ENCODE measurements around the gene CREBRF.
"Not testable (repeated sequence)": the region's sequence is repeated elsewhere in the genome, so short reads cannot be mapped to it uniquely, and the experiment has no call there.

Gene CREBRF

GRCh38 chr5:173140769-173141168, 84.6 kb downstream of the CREBRF start:
- Histone ChIP-seq H3K27me3 (ENCODE audit: control insufficient read depth in 5 of 5, insufficient read depth in 4 of 5, low read length in 5 of 5) (no peaks in the 10 kb centered on the region), H3K9me3 (ENCODE audit: control insufficient read depth in 5 of 5, low read length in 5 of 5) (no peaks in the 10 kb centered on the region), H3K4me1 (ENCODE audit: control insufficient read depth in 5 of 5, insufficient read depth in 5 of 5, low read length in 5 of 5) (peaks cover 2 to 9% (median 6%) of the 10 kb centered on the region in 5 donors), H3K9ac (ENCODE audit: low read length in 5 of 5) (no peak overlapping the region), H3K36me3 (ENCODE audit: control insufficient read depth in 5 of 5, insufficient read depth in 5 of 5, low read length in 5 of 5) (peaks cover 3 to 20% (median 10%) of the 10 kb centered on the region in 5 donors), H3K4me3 (ENCODE audit: low read depth in 1 of 5, low read length in 5 of 5) (no peak overlapping the region), H3K27ac (ENCODE audit: low read depth, low read length) (no peak overlapping the region)

GRCh38 chr5:173143567-173143966, 87.4 kb downstream of the CREBRF start:
- H3K4me1 ChIP-seq (ENCODE audit: control insufficient read depth in 5 of 5, insufficient read depth in 5 of 5, low read length in 5 of 5): peaks cover 2 to 9% (median 6%) of the 10 kb centered on the region in 5 donors
- peaks cover 10 to 27% (median 18%) of the 10 kb centered on the region in 5 donors for H3K36me3 ChIP-seq (ENCODE audit: control insufficient read depth in 5 of 5, insufficient read depth in 5 of 5, low read length in 5 of 5)
- H3K9me3 ChIP-seq (ENCODE audit: control insufficient read depth in 5 of 5, low read length in 5 of 5): no peaks in the 10 kb centered on the region
- H3K27me3 ChIP-seq (ENCODE audit: control insufficient read depth in 5 of 5, insufficient read depth in 4 of 5, low read length in 5 of 5): no peaks in the 10 kb centered on the region
- H3K27ac ChIP-seq (ENCODE audit: low read depth, low read length): no peak overlapping the region
- peak overlapping the region in 1 of 5 donors; percentile 96 for H3K9ac ChIP-seq (ENCODE audit: low read length in 5 of 5)
- no peak overlapping the region for H3K4me3 ChIP-seq (ENCODE audit: low read depth in 1 of 5, low read length in 5 of 5)

GRCh38 chr5:173144200-173145176, 88.3 kb downstream of the CREBRF start, which contains the start of gene BNIP1:
TSS of gene BNIP1 (plus strand) at chr5:173144531. CDS start at chr5:173144546, 15 bp downstream.
- Histone ChIP-seq H3K4me3 (ENCODE audit: low read depth in 1 of 5, low read length in 5 of 5) (peak within 1 kb of the TSS; percentile 90 to 97 (median 95)), H3K36me3 (ENCODE audit: control insufficient read depth in 5 of 5, insufficient read depth in 5 of 5, low read length in 5 of 5) (peaks cover 3 to 32% (median 24%) of the 10 kb centered on the region in 5 donors), H3K27me3 (ENCODE audit: control insufficient read depth in 5 of 5, insufficient read depth in 4 of 5, low read length in 5 of 5) (no peaks in the 10 kb centered on the region), H3K9ac (ENCODE audit: low read length in 5 of 5) (peak within 1 kb of the TSS; percentile 71 to 98 (median 96)), H3K4me1 (ENCODE audit: control insufficient read depth in 5 of 5, insufficient read depth in 5 of 5, low read length in 5 of 5) (peaks cover 2 to 9% (median 6%) of the 10 kb centered on the region in 5 donors), H3K9me3 (ENCODE audit: control insufficient read depth in 5 of 5, low read length in 5 of 5) (no peaks in the 10 kb centered on the region), H3K27ac (ENCODE audit: low read depth, low read length) (peak within 1 kb of the TSS; percentile 79)

GRCh38 chr5:173148354-173148753, 92.2 kb downstream of the CREBRF start:
- Histone ChIP-seq H3K36me3 (ENCODE audit: control insufficient read depth in 5 of 5, insufficient read depth in 5 of 5, low read length in 5 of 5) (peaks cover 9 to 45% (median 27%) of the 10 kb centered on the region in 5 donors), H3K4me1 (ENCODE audit: control insufficient read depth in 5 of 5, insufficient read depth in 5 of 5, low read length in 5 of 5) (peaks cover 2 to 9% (median 6%) of the 10 kb centered on the region in 5 donors), H3K27ac (ENCODE audit: low read depth, low read length) (no peak overlapping the region), H3K9me3 (ENCODE audit: control insufficient read depth in 5 of 5, low read length in 5 of 5) (no peaks in the 10 kb centered on the region), H3K9ac (ENCODE audit: low read length in 5 of 5) (no peak overlapping the region), H3K27me3 (ENCODE audit: control insufficient read depth in 5 of 5, insufficient read depth in 4 of 5, low read length in 5 of 5) (no peaks in the 10 kb centered on the region), H3K4me3 (ENCODE audit: low read depth in 1 of 5, low read length in 5 of 5) (no peak overlapping the region)

- no peaks in the 10 kb centered on the region for H3K27me3 ChIP-seq (ENCODE audit: control insufficient read depth in 5 of 5, insufficient read depth in 4 of 5, low read length in 5 of 5)
- H3K27ac ChIP-seq (ENCODE audit: low read depth, low read length): no peak overlapping the region
- H3K9me3 ChIP-seq (ENCODE audit: control insufficient read depth in 5 of 5, low read length in 5 of 5): no peaks in the 10 kb centered on the region
- H3K9ac ChIP-seq (ENCODE audit: low read length in 5 of 5): no peak overlapping the region
- H3K4me3 ChIP-seq (ENCODE audit: low read depth in 1 of 5, low read length in 5 of 5): no peak overlapping the region
- H3K36me3 ChIP-seq (ENCODE audit: control insufficient read depth in 5 of 5, insufficient read depth in 5 of 5, low read length in 5 of 5): peaks cover 9 to 68% (median 48%) of the 10 kb centered on the region in 5 donors
- H3K4me1 ChIP-seq (ENCODE audit: control insufficient read depth in 5 of 5, insufficient read depth in 5 of 5, low read length in 5 of 5): no peaks in the 10 kb centered on the region
Observed at GRCh38 chr5:173152547-173152946, 96.4 kb downstream of the CREBRF start.

- Histone ChIP-seq H3K27me3 (ENCODE audit: control insufficient read depth in 5 of 5, insufficient read depth in 4 of 5, low read length in 5 of 5) (no peaks in the 10 kb centered on the region), H3K4me1 (ENCODE audit: control insufficient read depth in 5 of 5, insufficient read depth in 5 of 5, low read length in 5 of 5) (no peaks in the 10 kb centered on the region), H3K4me3 (ENCODE audit: low read depth in 1 of 5, low read length in 5 of 5) (no peak overlapping the region), H3K9ac (ENCODE audit: low read length in 5 of 5) (no peak overlapping the region), H3K27ac (ENCODE audit: low read depth, low read length) (no peak overlapping the region), H3K36me3 (ENCODE audit: control insufficient read depth in 5 of 5, insufficient read depth in 5 of 5, low read length in 5 of 5) (peaks cover 12 to 69% (median 50%) of the 10 kb centered on the region in 5 donors), H3K9me3 (ENCODE audit: control insufficient read depth in 5 of 5, low read length in 5 of 5) (no peaks in the 10 kb centered on the region)
Observed at GRCh38 chr5:173153842-173154241, 97.7 kb downstream of the CREBRF start.

- H3K9ac ChIP-seq (ENCODE audit: low read length in 5 of 5); H3K4me1 ChIP-seq (ENCODE audit: control insufficient read depth in 5 of 5, insufficient read depth in 5 of 5, low read length in 5 of 5); H3K27me3 ChIP-seq (ENCODE audit: control insufficient read depth in 5 of 5, insufficient read depth in 4 of 5, low read length in 5 of 5); H3K9me3 ChIP-seq (ENCODE audit: control insufficient read depth in 5 of 5, low read length in 5 of 5); H3K4me3 ChIP-seq (ENCODE audit: low read depth in 1 of 5, low read length in 5 of 5); H3K27ac ChIP-seq (ENCODE audit: low read depth, low read length): not testable (repeated sequence)
- H3K36me3 ChIP-seq (ENCODE audit: control insufficient read depth in 5 of 5, insufficient read depth in 5 of 5, low read length in 5 of 5): peaks cover 15 to 68% (median 46%) of the 10 kb centered on the region in 5 donors
Observed at GRCh38 chr5:173154619-173155018, 98.5 kb downstream of the CREBRF start.

- H3K27me3 ChIP-seq (ENCODE audit: control insufficient read depth in 5 of 5, insufficient read depth in 4 of 5, low read length in 5 of 5): no peaks in the 10 kb centered on the region
- H3K27ac ChIP-seq (ENCODE audit: low read depth, low read length): no peak overlapping the region
- H3K4me1 ChIP-seq (ENCODE audit: control insufficient read depth in 5 of 5, insufficient read depth in 5 of 5, low read length in 5 of 5): no peaks in the 10 kb centered on the region
- no peak overlapping the region for H3K9ac ChIP-seq (ENCODE audit: low read length in 5 of 5)
- no peaks in the 10 kb centered on the region for H3K9me3 ChIP-seq (ENCODE audit: control insufficient read depth in 5 of 5, low read length in 5 of 5)
- H3K36me3 ChIP-seq (ENCODE audit: control insufficient read depth in 5 of 5, insufficient read depth in 5 of 5, low read length in 5 of 5): peaks cover 13 to 77% (median 56%) of the 10 kb centered on the region in 5 donors
- H3K4me3 ChIP-seq (ENCODE audit: low read depth in 1 of 5, low read length in 5 of 5): no peak overlapping the region
Observed at GRCh38 chr5:173155912-173156311, 99.8 kb downstream of the CREBRF start.

GRCh38 chr5:173158366-173158765, 102.2 kb downstream of the CREBRF start:
- Histone ChIP-seq H3K36me3 (ENCODE audit: control insufficient read depth in 5 of 5, insufficient read depth in 5 of 5, low read length in 5 of 5) (peaks cover 6 to 78% (median 64%) of the 10 kb centered on the region in 5 donors), H3K4me3 (ENCODE audit: low read depth in 1 of 5, low read length in 5 of 5) (no peak overlapping the region), H3K27ac (ENCODE audit: low read depth, low read length) (no peak overlapping the region), H3K9ac (ENCODE audit: low read length in 5 of 5) (no peak overlapping the region), H3K9me3 (ENCODE audit: control insufficient read depth in 5 of 5, low read length in 5 of 5) (no peaks in the 10 kb centered on the region), H3K27me3 (ENCODE audit: control insufficient read depth in 5 of 5, insufficient read depth in 4 of 5, low read length in 5 of 5) (no peaks in the 10 kb centered on the region), H3K4me1 (ENCODE audit: control insufficient read depth in 5 of 5, insufficient read depth in 5 of 5, low read length in 5 of 5) (no peaks in the 10 kb centered on the region)

GRCh38 chr5:173159256-173159655, 103.1 kb downstream of the CREBRF start:
- Histone ChIP-seq H3K27ac (ENCODE audit: low read depth, low read length) (no peak overlapping the region), H3K4me3 (ENCODE audit: low read depth in 1 of 5, low read length in 5 of 5) (no peak overlapping the region), H3K9me3 (ENCODE audit: control insufficient read depth in 5 of 5, low read length in 5 of 5) (no peaks in the 10 kb centered on the region), H3K9ac (ENCODE audit: low read length in 5 of 5) (no peak overlapping the region), H3K36me3 (ENCODE audit: control insufficient read depth in 5 of 5, insufficient read depth in 5 of 5, low read length in 5 of 5) (peaks cover 6 to 78% (median 64%) of the 10 kb centered on the region in 5 donors), H3K4me1 (ENCODE audit: control insufficient read depth in 5 of 5, insufficient read depth in 5 of 5, low read length in 5 of 5) (no peaks in the 10 kb centered on the region), H3K27me3 (ENCODE audit: control insufficient read depth in 5 of 5, insufficient read depth in 4 of 5, low read length in 5 of 5) (no peaks in the 10 kb centered on the region)

All from subcutaneous abdominal adipose tissue (tissue), 5 donors.